B cell (primary cell): ENCODE data around the gene NUDT3.

Experiments used
- EZH2 ChIP-seq: IDR thresholded peaks from 2 replicates; pipeline ENCODE4 v1.6.1; 2012; ENCODE audit warnings: borderline replicate concordance, low read depth, mild to moderate bottlenecking, moderate library complexity, low read length; ENCODE audit not compliant: insufficient read depth, poor library complexity, severe bottlenecking
- TF ChIP-seq, protein P1 (sequence below): fragments of 200-600 bp; IDR thresholded peaks from one replicate; pipeline ENCODE4 v1.8.0; 2022; ENCODE audit warnings: antibody characterized with exemption, mild to moderate bottlenecking

DNA sequence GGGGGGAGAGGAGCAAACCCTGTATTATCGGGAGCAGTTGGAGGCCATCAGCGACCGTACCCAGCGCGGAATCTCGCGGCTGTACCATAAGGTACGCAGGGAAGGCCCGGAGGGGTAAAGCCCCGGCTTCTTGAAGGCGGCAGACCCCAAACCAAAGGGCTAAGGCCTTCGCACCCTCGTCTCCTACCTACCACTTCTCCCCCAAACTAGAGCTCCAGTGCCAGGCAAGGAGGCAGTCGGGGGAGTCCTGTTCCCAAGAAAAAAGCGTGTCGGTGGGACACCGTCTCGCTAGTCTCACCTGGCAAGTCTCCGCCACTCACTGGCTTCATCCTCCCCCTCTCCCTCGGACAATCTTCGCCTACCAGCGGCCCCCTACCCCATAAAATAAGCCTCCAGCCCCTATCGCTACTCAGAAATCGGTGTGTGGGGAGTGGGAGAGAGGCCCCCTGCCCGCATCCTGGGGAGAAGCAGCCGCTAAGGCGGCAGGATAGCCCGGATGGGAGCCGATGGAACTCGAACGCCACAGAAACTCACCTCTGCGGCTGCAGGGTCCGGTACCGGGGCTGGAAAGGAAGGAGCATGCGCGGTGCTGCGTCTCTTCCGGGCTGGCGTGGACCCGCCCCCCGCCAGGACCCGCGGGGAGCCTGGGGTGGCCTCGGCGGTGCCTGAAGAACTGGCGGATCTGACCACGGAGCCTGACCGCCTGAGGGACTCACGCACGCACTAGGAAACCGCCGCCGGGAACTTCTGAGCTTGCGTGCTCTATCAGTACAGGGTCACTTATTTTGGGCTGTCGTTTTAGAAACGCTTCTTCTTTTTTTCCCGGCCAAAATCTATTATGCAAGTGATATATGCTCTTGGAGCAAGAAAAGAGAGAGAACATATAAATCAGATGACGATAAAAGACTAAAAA is 33.3 kb upstream of the NUDT3 start, which contains the start of gene RPS10:
- TF ChIP-seq, protein P1, sequence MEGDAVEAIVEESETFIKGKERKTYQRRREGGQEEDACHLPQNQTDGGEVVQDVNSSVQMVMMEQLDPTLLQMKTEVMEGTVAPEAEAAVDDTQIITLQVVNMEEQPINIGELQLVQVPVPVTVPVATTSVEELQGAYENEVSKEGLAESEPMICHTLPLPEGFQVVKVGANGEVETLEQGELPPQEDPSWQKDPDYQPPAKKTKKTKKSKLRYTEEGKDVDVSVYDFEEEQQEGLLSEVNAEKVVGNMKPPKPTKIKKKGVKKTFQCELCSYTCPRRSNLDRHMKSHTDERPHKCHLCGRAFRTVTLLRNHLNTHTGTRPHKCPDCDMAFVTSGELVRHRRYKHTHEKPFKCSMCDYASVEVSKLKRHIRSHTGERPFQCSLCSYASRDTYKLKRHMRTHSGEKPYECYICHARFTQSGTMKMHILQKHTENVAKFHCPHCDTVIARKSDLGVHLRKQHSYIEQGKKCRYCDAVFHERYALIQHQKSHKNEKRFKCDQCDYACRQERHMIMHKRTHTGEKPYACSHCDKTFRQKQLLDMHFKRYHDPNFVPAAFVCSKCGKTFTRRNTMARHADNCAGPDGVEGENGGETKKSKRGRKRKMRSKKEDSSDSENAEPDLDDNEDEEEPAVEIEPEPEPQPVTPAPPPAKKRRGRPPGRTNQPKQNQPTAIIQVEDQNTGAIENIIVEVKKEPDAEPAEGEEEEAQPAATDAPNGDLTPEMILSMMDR, result no peak
- no peak for TF ChIP-seq EZH2
